GM20000 (cell line): ENCODE measurements around the gene SLC2A9.

Experiments
- DNase-seq: peaks from one replicate; pipeline ENCODE4 v3.0.0; 2012; ENCODE audit warnings: low spot score
- CTCF ChIP-seq: IDR thresholded peaks from 2 replicates; pipeline ENCODE4 v1.5.1; 2012; ENCODE audit warnings: mild to moderate bottlenecking, control low read depth; ENCODE audit errors: extremely low read depth, missing control alignments

The SLC2A9 gene

GRCh38 chr4:9923195-9923812 is 98.0 kb downstream of the SLC2A9 start:
- TF ChIP-seq CTCF = no peak
- DNase-seq = no peak

GRCh38 chr4:9921326-9921725 is 100.0 kb downstream of the SLC2A9 start:
- no peak for DNase-seq
- TF ChIP-seq CTCF = no peak

GRCh38 chr4:9920029-9920428 is 101.3 kb downstream of the SLC2A9 start:
- DNase-seq = no peak
- TF ChIP-seq CTCF = no peak

GRCh38 chr4:9919047-9919446 is 102.2 kb downstream of the SLC2A9 start:
- no peak for DNase-seq
- no peak for TF ChIP-seq CTCF

GRCh38 chr4:9918484-9918883 is 102.8 kb downstream of the SLC2A9 start:
- TF ChIP-seq CTCF = no peak
- no peak for DNase-seq

GRCh38 chr4:9916937-9917336 is 104.4 kb downstream of the SLC2A9 start:
- no peak for TF ChIP-seq CTCF
- DNase-seq = no peak

- DNase-seq = no peak
- TF ChIP-seq CTCF = no peak
These were observed 105.0 kb downstream of the SLC2A9 start for GRCh38 chr4:9916346-9916745.
